SJSA1 (cell line): ENCODE measurements around the gene PRSS2. TPM values are rescaled to one million over a fixed set of nuclear protein-coding genes. Genes with fewer than 3 reads are reported as not detected.

Experiments
- DNase-seq, 2 experiments: peaks; one replicate each; pipeline ENCODE4 v3.0.0-alpha.2; 2015 to 2020; ENCODE audit warnings: low spot score in 2 of 2, low read depth in 1 of 2
- H3K27ac ChIP-seq: fragments of 250-450 bp; sonication (Bioruptor Pico); 2 replicates; pipeline ENCODE4 v1.5.1; 2020; ENCODE audit warnings: mild to moderate bottlenecking, moderate library complexity
- H3K27me3 ChIP-seq: fragments of 250-450 bp; sonication (Bioruptor Pico); replicated peaks from 2 replicates; pipeline ENCODE4 v1.5.1; 2020; ENCODE audit warnings: mild to moderate bottlenecking, moderate library complexity
- H3K36me3 ChIP-seq: fragments of 250-450 bp; sonication (Bioruptor Pico); 2 replicates; pipeline ENCODE4 v1.5.1; 2020; ENCODE audit warnings: mild to moderate bottlenecking
- H3K4me1 ChIP-seq: fragments of 250-450 bp; sonication (Bioruptor Pico); replicated peaks from 2 replicates; pipeline ENCODE4 v1.6.1; 2021; ENCODE audit warnings: mild to moderate bottlenecking
- H3K4me3 ChIP-seq: fragments of 250-450 bp; sonication (Bioruptor Pico); 2 replicates; pipeline ENCODE4 v1.5.1; 2020; ENCODE audit warnings: mild to moderate bottlenecking
- H3K9me3 ChIP-seq: fragments of 250-450 bp; sonication (Bioruptor Pico); replicated peaks from 2 replicates; pipeline ENCODE4 v1.5.1; 2020; ENCODE audit warnings: mild to moderate bottlenecking
- total RNA-seq: library from RNA; depleted of rRNA; stranded (reverse); fragments of >200 nt; shearing (Covaris generic); gene quantifications from 2 replicates; pipeline ENCODE4 v1.2.3, GENCODE V29; 2014

The PRSS2 gene
- total RNA-seq, 1 experiment from 2014 or later = not detected

GRCh38 chr7:142796501-142797390 lies 26.0 kb downstream of the PRSS2 start:
- no peak for DNase-seq
- Histone ChIP-seq H3K4me3 (no peak overlapping the region), H3K27ac (no peak overlapping the region), H3K4me1 (no peaks in the 10 kb centered on the region), H3K36me3 (no peaks in the 10 kb centered on the region), H3K27me3 (peaks cover 67% of the 10 kb centered on the region), H3K9me3 (no peaks in the 10 kb centered on the region; the same call in 1 of the 2 replicates)

- no peak overlapping the region for H3K4me3 ChIP-seq
- DNase-seq = no peak
- H3K27me3 ChIP-seq = peaks cover 67% of the 10 kb centered on the region
- H3K36me3 ChIP-seq = no peaks in the 10 kb centered on the region
- no peak overlapping the region for H3K27ac ChIP-seq
- no peaks in the 10 kb centered on the region for H3K4me1 ChIP-seq
- no peaks in the 10 kb centered on the region; the same call in 1 of the 2 replicates for H3K9me3 ChIP-seq
Measured at GRCh38 chr7:142797391-142798377, 26.9 kb downstream of the PRSS2 start.

- H3K4me3 ChIP-seq = no peak overlapping the region
- no peaks in the 10 kb centered on the region for H3K4me1 ChIP-seq
- no peak for DNase-seq
- no peaks in the 10 kb centered on the region for H3K36me3 ChIP-seq
- no peaks in the 10 kb centered on the region; the same call in 1 of the 2 replicates for H3K9me3 ChIP-seq
- H3K27me3 ChIP-seq = peaks cover 65% of the 10 kb centered on the region
- H3K27ac ChIP-seq = no peak overlapping the region
Measured at GRCh38 chr7:142798451-142799436, 28.0 kb downstream of the PRSS2 start.

GRCh38 chr7:142799437-142799835 lies 28.7 kb downstream of the PRSS2 start:
- Histone ChIP-seq H3K36me3 (no peaks in the 10 kb centered on the region), H3K9me3 (no peaks in the 10 kb centered on the region; the same call in 1 of the 2 replicates), H3K4me3 (no peak overlapping the region), H3K4me1 (no peaks in the 10 kb centered on the region), H3K27me3 (peaks cover 58% of the 10 kb centered on the region), H3K27ac (no peak overlapping the region)
- no peak for DNase-seq

DNA sequence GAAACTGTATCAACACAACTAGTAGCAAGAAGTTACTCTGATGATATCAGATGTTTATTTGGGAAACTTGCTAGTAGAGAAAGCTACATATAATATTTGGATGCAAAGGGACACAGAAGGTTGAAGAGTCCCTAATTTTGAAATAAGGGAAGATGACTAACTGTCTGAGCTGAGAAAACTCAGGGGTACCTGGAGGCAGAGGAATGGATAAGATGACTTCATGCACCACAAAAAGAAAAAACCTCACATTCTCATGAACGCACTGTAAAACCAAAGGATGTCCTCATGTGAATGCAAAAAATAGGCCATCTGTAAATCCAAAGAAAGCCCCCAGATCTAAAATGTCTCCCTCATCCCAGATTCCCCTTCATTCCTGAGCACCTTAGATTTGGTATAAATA lies 29.3 kb downstream of the PRSS2 start:
- H3K9me3 ChIP-seq = no peaks in the 10 kb centered on the region
- peaks cover 51% of the 10 kb centered on the region for H3K27me3 ChIP-seq
- no peak overlapping the region for H3K4me3 ChIP-seq
- H3K4me1 ChIP-seq = no peaks in the 10 kb centered on the region
- no peaks in the 10 kb centered on the region for H3K36me3 ChIP-seq
- no peak overlapping the region for H3K27ac ChIP-seq
- no peak for DNase-seq

GRCh38 chr7:142800699-142801260 lies 30.0 kb downstream of the PRSS2 start:
- Histone ChIP-seq H3K4me1 (no peaks in the 10 kb centered on the region), H3K9me3 (no peaks in the 10 kb centered on the region), H3K4me3 (no peak overlapping the region), H3K27ac (no peak overlapping the region), H3K36me3 (no peaks in the 10 kb centered on the region), H3K27me3 (peaks cover 48% of the 10 kb centered on the region)
- no peak for DNase-seq

GRCh38 chr7:142801601-142802295 lies 31.0 kb downstream of the PRSS2 start:
- DNase-seq = no peak
- Histone ChIP-seq H3K4me1 (no peaks in the 10 kb centered on the region), H3K36me3 (no peaks in the 10 kb centered on the region), H3K4me3 (no peak overlapping the region), H3K27ac (no peak overlapping the region), H3K9me3 (no peaks in the 10 kb centered on the region), H3K27me3 (peaks cover 41% of the 10 kb centered on the region)

- Histone ChIP-seq H3K27me3 (peaks cover 35% of the 10 kb centered on the region), H3K4me3 (no peak overlapping the region), H3K36me3 (no peaks in the 10 kb centered on the region), H3K27ac (no peak overlapping the region), H3K4me1 (no peaks in the 10 kb centered on the region), H3K9me3 (no peaks in the 10 kb centered on the region)
- DNase-seq = no peak
Measured at GRCh38 chr7:142802301-142802700, 31.5 kb downstream of the PRSS2 start.

- no peak overlapping the region for H3K27ac ChIP-seq
Measured at GRCh38 chr7:142803901-142804300, 33.1 kb downstream of the PRSS2 start.

DNA sequence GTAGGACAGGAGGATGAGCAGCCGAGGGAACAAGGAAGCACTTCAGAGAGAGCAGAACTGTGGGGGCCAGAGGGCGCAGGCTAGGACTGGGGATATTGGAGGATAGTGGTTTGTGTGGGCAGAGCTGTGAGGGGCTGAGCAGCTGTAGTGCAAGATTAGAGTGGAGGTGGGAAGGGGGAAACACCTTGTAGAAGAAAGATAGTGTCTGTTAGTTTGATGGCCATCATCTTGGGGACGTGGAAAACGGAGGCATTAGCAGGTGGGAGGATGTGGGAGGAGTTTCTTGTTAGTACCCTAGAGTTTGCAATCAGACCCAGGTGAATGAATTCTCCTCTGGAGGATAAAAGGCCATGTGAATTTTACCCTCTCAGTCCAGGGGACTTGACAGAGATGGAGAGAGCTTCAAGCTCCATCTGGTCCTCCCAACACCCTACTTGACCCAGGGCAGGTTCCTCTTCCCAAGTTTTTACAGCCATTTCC lies 34.0 kb downstream of the PRSS2 start:
- no peaks in the 10 kb centered on the region for H3K36me3 ChIP-seq
- no peaks in the 10 kb centered on the region for H3K9me3 ChIP-seq
- peaks cover 13% of the 10 kb centered on the region for H3K27me3 ChIP-seq
- no peaks in the 10 kb centered on the region for H3K4me1 ChIP-seq
- H3K4me3 ChIP-seq = no peak overlapping the region
- H3K27ac ChIP-seq = no peak overlapping the region
- DNase-seq = no peak

More at GRCh38 chr7:142803901-142804300, 33.1 kb downstream of the PRSS2 start:
- Histone ChIP-seq H3K27me3 (peaks cover 21% of the 10 kb centered on the region), H3K9me3 (no peaks in the 10 kb centered on the region), H3K36me3 (no peaks in the 10 kb centered on the region), H3K4me3 (no peak overlapping the region), H3K4me1 (no peaks in the 10 kb centered on the region)
- no peak for DNase-seq

GRCh38 chr7:142805350-142806021 lies 34.7 kb downstream of the PRSS2 start:
- no peak for DNase-seq
- Histone ChIP-seq H3K36me3 (no peaks in the 10 kb centered on the region), H3K9me3 (no peaks in the 10 kb centered on the region), H3K4me3 (no peak overlapping the region), H3K27me3 (peaks cover 10% of the 10 kb centered on the region), H3K4me1 (no peaks in the 10 kb centered on the region), H3K27ac (no peak overlapping the region)

GRCh38 chr7:142806022-142806356 lies 35.2 kb downstream of the PRSS2 start:
- Histone ChIP-seq H3K9me3 (no peaks in the 10 kb centered on the region), H3K4me3 (no peak overlapping the region), H3K4me1 (no peaks in the 10 kb centered on the region), H3K36me3 (no peaks in the 10 kb centered on the region), H3K27ac (no peak overlapping the region), H3K27me3 (peaks cover 7% of the 10 kb centered on the region; the same call in 1 of the 2 replicates)
- no peak for DNase-seq
